SK-N-SH (cell line): ENCODE data around the gene RREB1. TPM values are rescaled to one million over a fixed set of nuclear protein-coding genes. Genes with fewer than 3 reads are reported as not detected.

Experiments
- CTCF ChIA-PET: fragments of 300-600, 350-600 bp; formaldehyde crosslinking; extraction: SDS; loops from one replicate; lab custom pipeline; 2021; lab: Yijun Ruan, JAX
- POLR2A ChIA-PET: fragments of 350-600 bp; sonication (Branson Sonifier 250); formaldehyde crosslinking; extraction: SDS; loops from one replicate; lab custom pipeline; 2020; ENCODE audit warnings: antibody characterized with exemption, inconsistent platforms; lab: Yijun Ruan, JAX
- DNase-seq: peaks from one replicate; pipeline ENCODE4 v3.0.0; 2012
- H2AFZ ChIP-seq: fragments of 200-600 bp; sonication (generic); 2 replicates; pipeline ENCODE4 v1.8.1; 2016; ENCODE audit warnings: antibody characterized with exemption, mild to moderate bottlenecking, low read depth
- H3F3A ChIP-seq: fragments of 200-600 bp; sonication (generic); replicated peaks from 2 replicates; pipeline ENCODE3; 2016; ENCODE audit warnings: antibody characterized with exemption, mild to moderate bottlenecking; ENCODE audit not compliant: insufficient read depth
- H3K27ac ChIP-seq, 2 experiments: fragments of 200-500 bp in 1 of 2; fragments of 200-600 bp in 1 of 2; sonication (Bioruptor generic) in 1 of 2; sonication (generic), shearing (Covaris generic) in 1 of 2; 2 replicates each; pipeline versions ENCODE4 v1.5.1 to v1.6.1; 2014 to 2016; ENCODE audit warnings: low read depth in 2 of 2, inconsistent platforms in 1 of 2, low read length in 1 of 2, mild to moderate bottlenecking in 1 of 2, mixed read lengths in 1 of 2
- H3K27me3 ChIP-seq: fragments of 200-600 bp; sonication (generic), shearing (Covaris generic); 2 replicates; pipeline ENCODE4 v1.6.1; 2016; ENCODE audit warnings: mixed run types; ENCODE audit not compliant: insufficient read depth
- H3K36me3 ChIP-seq, 2 experiments: fragments of 200-500 bp in 1 of 2; fragments of 200-600 bp in 1 of 2; sonication (Bioruptor generic) in 1 of 2; sonication (generic) in 1 of 2; replicated peaks in 1 of 2; 2 replicates each; pipeline versions ENCODE3 to v1.5.1; 2014 to 2016; ENCODE audit warnings: low read length in 1 of 2, mild to moderate bottlenecking in 1 of 2; ENCODE audit not compliant: insufficient read depth in 2 of 2, control insufficient read depth in 1 of 2
- H3K4me1 ChIP-seq, 2 experiments: fragments of 200-500 bp in 1 of 2; fragments of 200-600 bp in 1 of 2; sonication (Bioruptor generic) in 1 of 2; sonication (generic), shearing (Covaris generic) in 1 of 2; 2 replicates each; pipeline versions ENCODE4 v1.5.1 to v1.6.1; 2014 to 2016; ENCODE audit warnings: low read depth in 1 of 2, low read length in 1 of 2, mixed run types in 1 of 2; ENCODE audit not compliant: insufficient read depth in 2 of 2, control insufficient read depth in 1 of 2
- H3K4me2 ChIP-seq: fragments of 200-600 bp; sonication (generic), shearing (Covaris generic); 2 replicates; pipeline ENCODE4 v1.6.1; 2017; ENCODE audit warnings: mixed run types
- H3K4me3 ChIP-seq, 2 experiments: fragments of 200-500 bp in 1 of 2; fragments of 200-600 bp in 1 of 2; sonication (Bioruptor generic) in 1 of 2; sonication (generic), shearing (Covaris generic) in 1 of 2; 2 replicates each; pipeline versions ENCODE4 v1.5.1 to v1.8.1; 2014 to 2016; ENCODE audit warnings: low read depth in 2 of 2, inconsistent platforms in 1 of 2, low read length in 1 of 2, mild to moderate bottlenecking in 1 of 2, mixed read lengths in 1 of 2, moderate library complexity in 1 of 2
- H3K79me2 ChIP-seq: fragments of 200-600 bp; sonication (generic); 2 replicates; pipeline ENCODE4 v1.8.1; 2017; ENCODE audit warnings: mild to moderate bottlenecking; ENCODE audit not compliant: insufficient read depth
- H3K9ac ChIP-seq: fragments of 200-600 bp; sonication (generic); 2 replicates; pipeline ENCODE4 v1.6.1; 2017; ENCODE audit warnings: mixed run types
- H3K9me2 ChIP-seq: fragments of 200-600 bp; sonication (generic); 2 replicates; pipeline ENCODE4 v1.6.1; 2017; ENCODE audit warnings: mixed run types
- H3K9me3 ChIP-seq: fragments of 200-600 bp; sonication (generic); 2 replicates; pipeline ENCODE4 v1.6.1; 2017; ENCODE audit warnings: mixed run types, mild to moderate bottlenecking, moderate library complexity
- H4K20me1 ChIP-seq: fragments of 200-600 bp; sonication (generic); 2 replicates; pipeline ENCODE4 v1.6.1; 2017; ENCODE audit warnings: mild to moderate bottlenecking, mixed run types; ENCODE audit not compliant: insufficient read depth
- FOSL2 ChIP-seq: IDR thresholded peaks from 2 replicates; pipeline ENCODE4 v1.4.0; 2012; ENCODE audit warnings: low read depth, mild to moderate bottlenecking, moderate library complexity, borderline replicate concordance
- FOXJ3 ChIP-seq: sonication (generic); formaldehyde crosslinking; IDR thresholded peaks from 2 replicates; pipeline ENCODE4 v1.5.1; 2020; ENCODE audit warnings: mild to moderate bottlenecking, missing genetic modification reagents
- GABPA ChIP-seq: IDR thresholded peaks from 2 replicates; pipeline ENCODE4 v1.4.0; 2012; ENCODE audit warnings: low read depth, mild to moderate bottlenecking
- MEF2A ChIP-seq: IDR thresholded peaks from 2 replicates; pipeline ENCODE4 v1.4.0; 2012; ENCODE audit warnings: low read depth, borderline replicate concordance
- NFIC ChIP-seq: IDR thresholded peaks from 2 replicates; pipeline ENCODE4 v1.4.0; 2012; ENCODE audit warnings: borderline replicate concordance
- POLR2AphosphoS5 ChIP-seq: IDR thresholded peaks from 2 replicates; pipeline ENCODE4 v1.6.1; 2012; ENCODE audit warnings: low read depth, low read length
- RXRA ChIP-seq: IDR thresholded peaks from 2 replicates; pipeline ENCODE4 v1.4.0; 2012; ENCODE audit warnings: low read depth, mild to moderate bottlenecking, borderline replicate concordance
- TCF12 ChIP-seq: IDR thresholded peaks from 2 replicates; pipeline ENCODE4 v1.4.0; 2012
- WGBS: methylation state at CpG from one replicate; pipeline ENCODE4 v1.1.6; 2017; ENCODE audit warnings: low lambda C conversion rate; 5-methylcytosine and 5-hydroxymethylcytosine counted together
- polyA plus RNA-seq, 3 experiments: library from polyadenylated mRNA; depleted of rRNA; stranded (reverse); fragments of >200 nt; gene quantifications; 2 replicates each; pipeline ENCODE4 v1.2.3, GENCODE V29; 2012
- TF ChIP-seq, protein P1 (sequence below): IDR thresholded peaks from 2 replicates; pipeline ENCODE4; 2012
- TF ChIP-seq, protein P2 (sequence below): IDR thresholded peaks from 2 replicates; pipeline ENCODE4 v1.6.1; 2012; ENCODE audit warnings: mild to moderate bottlenecking, low read depth, low read length, moderate library complexity
- TF ChIP-seq, protein P3 (sequence below): IDR thresholded peaks from 2 replicates; pipeline ENCODE4 v1.4.0; 2012; ENCODE audit warnings: low read depth, borderline replicate concordance

Gene RREB1
- polyA plus RNA-seq, 1 of the 3 experiments (the other 2 are of a cell fraction) = 2.0 TPM

DNA sequence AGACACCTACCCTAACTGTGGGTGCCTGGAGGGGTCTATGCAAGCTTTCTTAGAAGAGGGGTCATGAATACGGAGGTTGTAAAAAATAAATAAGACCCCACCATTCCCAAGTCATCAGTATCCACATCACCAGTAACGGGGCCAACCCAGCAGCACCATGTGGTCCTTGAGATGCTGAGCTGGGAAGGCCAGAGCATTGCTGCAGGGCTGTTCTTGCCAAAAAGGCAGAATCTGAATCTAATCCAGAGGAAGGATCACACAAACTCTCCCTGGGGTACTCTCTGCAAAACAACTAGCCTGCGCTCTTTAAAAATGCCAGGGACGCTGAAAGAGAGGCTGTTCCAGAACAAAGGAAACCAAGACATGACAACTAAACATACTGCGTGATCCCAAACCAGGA is 162.1 kb downstream of the RREB1 start:
- no peaks in the 10 kb centered on the region for H4K20me1 ChIP-seq
- TF ChIP-seq MEF2A = no peak
- TF ChIP-seq, protein P1, sequence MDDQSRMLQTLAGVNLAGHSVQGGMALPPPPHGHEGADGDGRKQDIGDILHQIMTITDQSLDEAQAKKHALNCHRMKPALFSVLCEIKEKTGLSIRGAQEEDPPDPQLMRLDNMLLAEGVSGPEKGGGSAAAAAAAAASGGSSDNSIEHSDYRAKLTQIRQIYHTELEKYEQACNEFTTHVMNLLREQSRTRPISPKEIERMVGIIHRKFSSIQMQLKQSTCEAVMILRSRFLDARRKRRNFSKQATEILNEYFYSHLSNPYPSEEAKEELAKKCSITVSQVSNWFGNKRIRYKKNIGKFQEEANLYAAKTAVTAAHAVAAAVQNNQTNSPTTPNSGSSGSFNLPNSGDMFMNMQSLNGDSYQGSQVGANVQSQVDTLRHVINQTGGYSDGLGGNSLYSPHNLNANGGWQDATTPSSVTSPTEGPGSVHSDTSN = no peak
- no peak for TF ChIP-seq FOSL2
- no peak for TF ChIP-seq POLR2AphosphoS5
- no peak for TF ChIP-seq TCF12
- TF ChIP-seq, protein P2, sequence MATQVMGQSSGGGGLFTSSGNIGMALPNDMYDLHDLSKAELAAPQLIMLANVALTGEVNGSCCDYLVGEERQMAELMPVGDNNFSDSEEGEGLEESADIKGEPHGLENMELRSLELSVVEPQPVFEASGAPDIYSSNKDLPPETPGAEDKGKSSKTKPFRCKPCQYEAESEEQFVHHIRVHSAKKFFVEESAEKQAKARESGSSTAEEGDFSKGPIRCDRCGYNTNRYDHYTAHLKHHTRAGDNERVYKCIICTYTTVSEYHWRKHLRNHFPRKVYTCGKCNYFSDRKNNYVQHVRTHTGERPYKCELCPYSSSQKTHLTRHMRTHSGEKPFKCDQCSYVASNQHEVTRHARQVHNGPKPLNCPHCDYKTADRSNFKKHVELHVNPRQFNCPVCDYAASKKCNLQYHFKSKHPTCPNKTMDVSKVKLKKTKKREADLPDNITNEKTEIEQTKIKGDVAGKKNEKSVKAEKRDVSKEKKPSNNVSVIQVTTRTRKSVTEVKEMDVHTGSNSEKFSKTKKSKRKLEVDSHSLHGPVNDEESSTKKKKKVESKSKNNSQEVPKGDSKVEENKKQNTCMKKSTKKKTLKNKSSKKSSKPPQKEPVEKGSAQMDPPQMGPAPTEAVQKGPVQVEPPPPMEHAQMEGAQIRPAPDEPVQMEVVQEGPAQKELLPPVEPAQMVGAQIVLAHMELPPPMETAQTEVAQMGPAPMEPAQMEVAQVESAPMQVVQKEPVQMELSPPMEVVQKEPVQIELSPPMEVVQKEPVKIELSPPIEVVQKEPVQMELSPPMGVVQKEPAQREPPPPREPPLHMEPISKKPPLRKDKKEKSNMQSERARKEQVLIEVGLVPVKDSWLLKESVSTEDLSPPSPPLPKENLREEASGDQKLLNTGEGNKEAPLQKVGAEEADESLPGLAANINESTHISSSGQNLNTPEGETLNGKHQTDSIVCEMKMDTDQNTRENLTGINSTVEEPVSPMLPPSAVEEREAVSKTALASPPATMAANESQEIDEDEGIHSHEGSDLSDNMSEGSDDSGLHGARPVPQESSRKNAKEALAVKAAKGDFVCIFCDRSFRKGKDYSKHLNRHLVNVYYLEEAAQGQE = no peak
- TF ChIP-seq RXRA = no peak
- no peak for TF ChIP-seq NFIC
- TF ChIP-seq GABPA = no peak
- TF ChIP-seq, protein P3, sequence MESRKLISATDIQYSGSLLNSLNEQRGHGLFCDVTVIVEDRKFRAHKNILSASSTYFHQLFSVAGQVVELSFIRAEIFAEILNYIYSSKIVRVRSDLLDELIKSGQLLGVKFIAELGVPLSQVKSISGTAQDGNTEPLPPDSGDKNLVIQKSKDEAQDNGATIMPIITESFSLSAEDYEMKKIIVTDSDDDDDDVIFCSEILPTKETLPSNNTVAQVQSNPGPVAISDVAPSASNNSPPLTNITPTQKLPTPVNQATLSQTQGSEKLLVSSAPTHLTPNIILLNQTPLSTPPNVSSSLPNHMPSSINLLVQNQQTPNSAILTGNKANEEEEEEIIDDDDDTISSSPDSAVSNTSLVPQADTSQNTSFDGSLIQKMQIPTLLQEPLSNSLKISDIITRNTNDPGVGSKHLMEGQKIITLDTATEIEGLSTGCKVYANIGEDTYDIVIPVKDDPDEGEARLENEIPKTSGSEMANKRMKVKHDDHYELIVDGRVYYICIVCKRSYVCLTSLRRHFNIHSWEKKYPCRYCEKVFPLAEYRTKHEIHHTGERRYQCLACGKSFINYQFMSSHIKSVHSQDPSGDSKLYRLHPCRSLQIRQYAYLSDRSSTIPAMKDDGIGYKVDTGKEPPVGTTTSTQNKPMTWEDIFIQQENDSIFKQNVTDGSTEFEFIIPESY = no peak
- TF ChIP-seq FOXJ3 (CRISPR knock-in tag) = no peak
- TF ChIP-seq, all 33 proteins: peak for 0
- POLR2A ChIA-PET = no interaction called here
- Histone ChIP-seq H3K27me3 (no peaks in the 10 kb centered on the region), H3K4me1 (peaks cover 6 to 12% of the 10 kb centered on the region in 2 experiments; a peak in 2 of 4 replicates), H3F3A (no peaks in the 10 kb centered on the region), H3K9me2 (no peaks in the 10 kb centered on the region), H3K79me2 (no peaks in the 10 kb centered on the region), H3K27ac (no peak overlapping the region), H3K4me2 (no peak overlapping the region), H3K36me3 (no peaks in the 10 kb centered on the region), H2AFZ (no peak overlapping the region), H3K9ac (no peak overlapping the region), H3K9me3 (no peaks in the 10 kb centered on the region), H3K4me3 (no peak overlapping the region)
- CTCF ChIA-PET = no interaction called here
- DNase-seq = no peak
- WGBS = 98% methylated on average over 5 of the region's 5 CpGs
